Umbilical cord (tissue), 2 donors: ENCODE measurements around the gene FAM240A. TPM values are rescaled to one million over a fixed set of nuclear protein-coding genes. Genes with fewer than 3 reads are reported as not detected.

Experiments used
- DNase-seq: peaks from one replicate; pipeline ENCODE4 v3.0.0-alpha.2; 2015; ENCODE audit warnings: low spot score
- total RNA-seq: library from RNA; depleted of rRNA; stranded (reverse); fragments of >200 nt; gene quantifications from one replicate; pipeline ENCODE4 v1.2.3, GENCODE V29; 2014; ENCODE audit warnings: low replicate concordance; ENCODE audit not compliant: insufficient read depth

The FAM240A gene
- total RNA-seq, 1 donor from 2014 or later, result 0.24 TPM

DNA sequence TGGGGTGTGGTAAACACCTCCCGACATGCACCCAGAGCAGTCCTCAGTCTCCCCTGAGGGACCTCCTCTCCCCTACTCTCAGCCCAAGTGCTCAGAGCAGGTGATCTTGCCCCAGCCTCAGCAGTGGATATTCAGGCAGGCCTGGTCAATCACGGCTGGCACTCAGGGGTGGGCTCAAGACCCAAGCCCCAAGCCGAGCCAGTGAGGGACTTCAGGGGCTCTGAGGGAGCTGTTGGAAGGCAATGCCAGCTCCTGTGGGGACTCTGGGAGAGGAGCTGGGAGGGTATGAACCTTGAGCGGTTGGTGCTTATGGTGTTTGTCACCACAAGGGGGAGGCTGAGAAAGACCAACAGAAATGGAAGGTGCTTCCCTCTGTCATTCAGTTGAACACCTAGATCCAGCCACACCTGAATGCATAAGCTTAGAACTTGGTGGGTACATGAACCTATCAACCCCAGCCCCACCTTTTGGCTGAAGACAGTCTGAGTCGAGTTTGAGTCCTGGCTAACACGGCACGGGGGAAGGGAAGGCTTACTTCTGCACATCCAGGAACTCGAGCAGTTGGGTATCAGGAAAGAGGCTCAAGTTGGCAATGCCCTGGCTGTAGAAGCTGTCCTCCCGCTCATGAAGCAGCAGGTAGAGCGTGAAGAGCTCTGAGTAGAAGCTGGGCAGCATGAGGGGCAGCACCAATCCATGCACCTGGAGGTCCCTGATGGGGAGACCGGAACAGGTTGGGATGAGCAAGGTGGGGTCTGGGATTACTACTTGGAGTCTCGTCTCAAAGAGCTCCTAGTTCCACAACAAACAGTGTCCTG lies 61.9 kb downstream of the FAM240A start:
- DNase-seq, result no peak

DNA sequence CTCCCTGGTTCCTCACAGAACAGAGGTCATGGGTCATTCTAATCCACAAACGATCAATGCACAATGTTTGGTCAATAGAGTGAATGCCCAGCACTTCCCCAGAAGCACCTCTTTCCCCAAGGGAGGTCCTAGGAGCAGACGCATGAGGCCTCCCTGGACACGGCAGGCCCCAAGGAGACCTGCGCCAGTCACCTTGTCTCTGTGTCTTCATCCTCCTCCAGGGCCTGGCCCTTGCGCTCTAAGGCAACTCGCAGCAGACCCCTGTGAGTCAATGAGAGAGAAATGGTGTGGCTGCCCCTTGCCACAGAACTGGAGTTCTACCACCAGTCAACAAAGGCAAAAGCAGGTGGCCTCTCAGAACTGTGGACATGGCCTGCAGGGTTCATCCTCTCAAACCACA lies 63.1 kb downstream of the FAM240A start:
- DNase-seq, result no peak

Other genes starting within 250 kb of the FAM240A start
- 2.2 TPM for gene CCR5, start 241.6 kb upstream of the FAM240A start, total RNA-seq
- 1.4 TPM for gene CCRL2, start 205.3 kb upstream of the FAM240A start, total RNA-seq
- 1.2 TPM for gene LTF, start 147.6 kb upstream of the FAM240A start, total RNA-seq
- 1.2 TPM for gene RTP3, start 114.5 kb upstream of the FAM240A start, total RNA-seq
- gene LRRC2, start 46.2 kb upstream of the FAM240A start, total RNA-seq, result 1.9 TPM
- 8.7 TPM for gene ALS2CL, start 81.2 kb downstream of the FAM240A start, total RNA-seq
- gene TMIE, start 88.9 kb downstream of the FAM240A start, total RNA-seq, result 0.48 TPM
- gene PRSS50, start 105.3 kb downstream of the FAM240A start, total RNA-seq, result not detected